Psoas muscle (tissue), 8 donors: Measurements from ENCODE around the gene UFD1. TPM values are rescaled to one million over a fixed set of nuclear protein-coding genes. Genes with fewer than 3 reads are reported as not detected.

Experiments used
- ATAC-seq, 4 donors: fragments of 200-7000 bp; cut with Tn5 transposase; one replicate each; pipeline ENCODE4 v1.9.1; 2020; ENCODE audit warnings: moderate library complexity in 3 of 4, mild to moderate bottlenecking in 2 of 4
- DNase-seq, 2 donors: peaks; one replicate each; pipeline ENCODE4 v3.0.0-alpha.2; 2020
- H3K27ac ChIP-seq: fragments of 200-600 bp; one replicate; pipeline ENCODE4 v1.8.0; 2022
- H3K27me3 ChIP-seq, 3 donors: fragments of 200-600 bp in 1 of 3; one replicate each; pipeline versions ENCODE4 v1.6.1 to v1.8.0; 2013 to 2022; ENCODE audit warnings: low read length in 2 of 3, mild to moderate bottlenecking in 2 of 3, moderate library complexity in 1 of 3; ENCODE audit not compliant: insufficient read depth in 3 of 3
- H3K36me3 ChIP-seq, 2 donors: fragments of 200-600 bp in 1 of 2; one replicate each; pipeline versions ENCODE4 v1.6.1 to v1.8.0; 2013 to 2022; ENCODE audit warnings: low read depth in 1 of 2, mild to moderate bottlenecking in 1 of 2, moderate library complexity in 1 of 2; ENCODE audit not compliant: insufficient read depth in 1 of 2
- H3K4me1 ChIP-seq: fragments of 200-600 bp; one replicate; pipeline ENCODE4 v1.8.0; 2022
- H3K4me3 ChIP-seq: fragments of 200-600 bp; one replicate; pipeline ENCODE4 v1.8.0; 2022; ENCODE audit warnings: mild to moderate bottlenecking
- H3K9me3 ChIP-seq: fragments of 200-600 bp; one replicate; pipeline ENCODE4 v1.8.0; 2022
- WGBS, 3 donors: extraction: QIAGEN DNeasy Blood & Tissue Kit; methylation state at CpG; one replicate each; pipeline versions ENCODE4 v1.1.6 to v1.1.7; 2013; 5-methylcytosine and 5-hydroxymethylcytosine counted together
- intact Hi-C, 2 donors: fragments of 100-400 bp; cut with DNase I; formaldehyde crosslinking; loops; one replicate each; pipeline versions ENCODE4 v1.11.0 to v1.14.2; 2022
- polyA plus RNA-seq, 3 donors: library from polyadenylated mRNA; stranded (reverse); fragments of 200-250 nt; gene quantifications; one replicate each; pipeline ENCODE4 v1.2.3, GENCODE V29; 2013
- total RNA-seq, 4 donors: library from RNA; stranded (reverse); fragmentation: NEBNext Ultra II Directional in 2 of 4; extraction: Animal tissue kit (Norgen Biotek cat#: 25700) in 2 of 4; gene quantifications; one replicate each; pipeline versions ENCODE4 v1.2.1 to v1.2.4, GENCODE V29; 2021 to 2023
- TF ChIP-seq, protein P1 (sequence below): fragments of 200-600 bp; IDR thresholded peaks from one replicate; pipeline ENCODE4 v1.8.0; 2022; ENCODE audit warnings: antibody characterized with exemption
- donor health status: healthy with polysubstance abuse.
- donor health status: DM: no; HTN: no; CAD: no; lungs with moderate emphysema.
- donor health status: Bipolar disorder and iron deficiency.
- donor health status: healthy.
- donor health status: DM: yes; HTN: yes; CAD: no.
- donor health status: DM: no; HTN: no; CAD: no.
- donor health status: DM: no; HTN: no; CAD: no.
- donor health status: DM: yes; HTN: yes; CAD: no.

UFD1 gene
- total and polyA plus RNA-seq, 7 donors = 44.3 to 226 (median 79.6) TPM

GRCh38 chr22:19419464-19420178 lies 59.4 kb downstream of the UFD1 start:
- TF ChIP-seq, protein P1, sequence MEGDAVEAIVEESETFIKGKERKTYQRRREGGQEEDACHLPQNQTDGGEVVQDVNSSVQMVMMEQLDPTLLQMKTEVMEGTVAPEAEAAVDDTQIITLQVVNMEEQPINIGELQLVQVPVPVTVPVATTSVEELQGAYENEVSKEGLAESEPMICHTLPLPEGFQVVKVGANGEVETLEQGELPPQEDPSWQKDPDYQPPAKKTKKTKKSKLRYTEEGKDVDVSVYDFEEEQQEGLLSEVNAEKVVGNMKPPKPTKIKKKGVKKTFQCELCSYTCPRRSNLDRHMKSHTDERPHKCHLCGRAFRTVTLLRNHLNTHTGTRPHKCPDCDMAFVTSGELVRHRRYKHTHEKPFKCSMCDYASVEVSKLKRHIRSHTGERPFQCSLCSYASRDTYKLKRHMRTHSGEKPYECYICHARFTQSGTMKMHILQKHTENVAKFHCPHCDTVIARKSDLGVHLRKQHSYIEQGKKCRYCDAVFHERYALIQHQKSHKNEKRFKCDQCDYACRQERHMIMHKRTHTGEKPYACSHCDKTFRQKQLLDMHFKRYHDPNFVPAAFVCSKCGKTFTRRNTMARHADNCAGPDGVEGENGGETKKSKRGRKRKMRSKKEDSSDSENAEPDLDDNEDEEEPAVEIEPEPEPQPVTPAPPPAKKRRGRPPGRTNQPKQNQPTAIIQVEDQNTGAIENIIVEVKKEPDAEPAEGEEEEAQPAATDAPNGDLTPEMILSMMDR = no peak
- Histone ChIP-seq H3K9me3 (no peaks in the 10 kb centered on the region), H3K36me3 (peaks cover 0 to 5% of the 10 kb centered on the region in 2 donors), H3K4me1 (peaks cover 15% of the 10 kb centered on the region), H3K27me3 (no peaks in the 10 kb centered on the region), H3K27ac (no peak overlapping the region), H3K4me3 (no peak overlapping the region)
- WGBS, 3 donors = 83 to 88% (median 83%) methylated on average over 5 of the region's 5 CpGs
- intact Hi-C loops = no loop called here
- ATAC-seq (peak in 1 of 4 donors; percentile 30), DNase-seq (no peak)

- Histone ChIP-seq H3K27ac (no peak overlapping the region), H3K9me3 (no peaks in the 10 kb centered on the region), H3K27me3 (no peaks in the 10 kb centered on the region), H3K4me3 (no peak overlapping the region), H3K4me1 (peaks cover 11% of the 10 kb centered on the region), H3K36me3 (peaks cover 0 to 5% of the 10 kb centered on the region in 2 donors)
- ATAC-seq (peak in 2 of 4 donors; percentile 42 to 53), DNase-seq (no peak)
- intact Hi-C loops = no loop called here
- 77 to 87% (median 85%) methylated on average over 5 of the region's 5 CpGs for WGBS, 3 donors
- TF ChIP-seq, protein P1 = no peak
These were observed 59.9 kb downstream of the UFD1 start for GRCh38 chr22:19419086-19419463.

DNA sequence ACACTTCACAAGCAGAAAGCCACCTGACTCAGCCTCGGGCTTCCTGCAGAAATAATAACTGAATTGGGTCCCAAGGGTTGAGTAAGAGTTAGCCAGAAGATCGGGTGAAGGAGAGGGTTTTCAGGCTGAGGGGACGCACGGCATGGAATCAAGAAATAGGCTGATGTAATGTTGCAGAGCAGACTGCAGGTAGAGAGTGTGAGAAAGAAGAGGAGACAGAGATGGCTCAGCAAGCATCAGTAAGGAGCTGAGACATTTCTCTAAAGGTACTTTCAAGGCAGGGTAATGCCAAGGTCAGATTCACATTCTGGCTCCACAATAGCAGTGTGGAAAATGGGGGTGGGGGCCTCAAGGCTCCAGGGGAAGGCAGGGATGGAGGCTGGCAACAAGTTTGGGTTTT lies 66.1 kb downstream of the UFD1 start:
- no peak for DNase-seq
- H3K27me3 ChIP-seq = no peaks in the 10 kb centered on the region
- H3K4me1 ChIP-seq = peaks cover 8% of the 10 kb centered on the region
- no peak overlapping the region for H3K4me3 ChIP-seq
- TF ChIP-seq, protein P1 = no peak
- WGBS, 3 donors = 75 to 84% (median 75%) methylated on average over 4 of the region's 4 CpGs
- intact Hi-C loops = no loop called here
- H3K36me3 ChIP-seq = peaks cover under 1 to 28% of the 10 kb centered on the region in 2 donors
- ATAC-seq = no peak
- H3K9me3 ChIP-seq = no peaks in the 10 kb centered on the region
- H3K27ac ChIP-seq = no peak overlapping the region

DNA sequence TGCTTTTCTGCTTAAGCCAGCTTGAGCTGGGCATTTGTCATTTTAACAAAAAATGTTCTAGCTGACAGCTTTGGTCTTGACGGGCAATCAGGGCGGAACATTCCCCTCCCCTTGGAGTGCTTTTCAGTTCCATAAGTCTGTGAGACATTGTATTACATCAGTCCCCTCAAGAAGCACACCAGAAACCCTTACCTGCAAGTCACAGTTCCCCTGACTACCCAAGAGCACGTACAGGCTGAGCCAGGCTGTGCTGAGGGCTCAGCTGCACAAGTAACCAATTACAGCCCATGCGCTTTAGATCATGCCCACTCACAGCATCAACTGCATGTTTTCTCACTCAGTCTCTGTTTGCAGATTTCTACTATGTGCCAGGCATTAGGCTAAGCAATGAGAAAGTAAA lies 66.5 kb downstream of the UFD1 start:
- intact Hi-C loops = no loop called here
- peaks cover 8% of the 10 kb centered on the region for H3K4me1 ChIP-seq

More for the DNA sequence above, 66.5 kb downstream of the UFD1 start:
- 80 to 96% (median 93%) methylated on average over 4 of the region's 4 CpGs for WGBS, 3 donors
- TF ChIP-seq, protein P1 = no peak
- DNase-seq (no peak), ATAC-seq (no peak)
- H3K9me3 ChIP-seq = no peaks in the 10 kb centered on the region
- H3K27ac ChIP-seq = no peak overlapping the region
- H3K27me3 ChIP-seq = no peaks in the 10 kb centered on the region
- no peak overlapping the region for H3K4me3 ChIP-seq
- H3K36me3 ChIP-seq = peaks cover 5 to 33% of the 10 kb centered on the region in 2 donors
